Esophagus muscularis mucosa (tissue), 4 donors: ENCODE results near the gene SLC20A1. TPM values are rescaled to one million over a fixed set of nuclear protein-coding genes. Genes with fewer than 3 reads are reported as not detected.

ENCODE experiments used
- DNase-seq: peaks from one replicate; pipeline ENCODE4 v3.0.0-alpha.2; 2017; ENCODE audit errors: extremely low spot score
- H3K27ac ChIP-seq, 4 donors: fragments of 200-600 bp; sonication (generic); replicated peaks in 1 of 4; 1 replicate in 3 of 4; 2 replicates in 1 of 4; pipeline ENCODE4 v1.5.1; 2016 to 2019; ENCODE audit warnings: mild to moderate bottlenecking in 1 of 4
- H3K27me3 ChIP-seq, 4 donors: fragments of 200-600 bp; sonication (generic); one replicate each; pipeline versions ENCODE4 v1.5.1 to v1.6.0; 2016 to 2019
- H3K36me3 ChIP-seq, 4 donors: fragments of 200-600 bp; sonication (generic); one replicate each; pipeline ENCODE4 v1.5.1; 2016 to 2019
- H3K4me1 ChIP-seq, 4 donors: fragments of 200-600 bp; sonication (generic); one replicate each; pipeline ENCODE4 v1.5.1; 2016 to 2019
- H3K4me3 ChIP-seq, 4 donors: fragments of 200-600 bp; sonication (generic); 1 replicate in 2 of 4; 2 replicates in 2 of 4; pipeline ENCODE4 v1.5.1; 2016 to 2019; ENCODE audit warnings: mild to moderate bottlenecking in 4 of 4, moderate library complexity in 1 of 4
- H3K9me3 ChIP-seq, 4 donors: fragments of 200-600 bp; sonication (generic); 1 replicate in 3 of 4; 2 replicates in 1 of 4; pipeline ENCODE4 v1.5.1; 2016 to 2019
- EP300 ChIP-seq: sonication (generic); formaldehyde crosslinking; IDR thresholded peaks from one replicate; pipeline ENCODE4 v1.6.1; 2017; ENCODE audit warnings: antibody characterized with exemption
- POLR2A ChIP-seq: fragments of 450-650 bp; IDR thresholded peaks from one replicate; pipeline ENCODE4 v1.6.1; 2017; ENCODE audit warnings: antibody characterized with exemption, moderate library complexity, mild to moderate bottlenecking, low read depth
- POLR2AphosphoS5 ChIP-seq, 2 donors: sonication (generic); formaldehyde crosslinking; IDR thresholded peaks; one replicate each; pipeline ENCODE4 v1.6.1; 2017; ENCODE audit warnings: antibody characterized with exemption in 2 of 2
- WGBS: methylation state at CpG from one replicate; pipeline ENCODE4 v1.1.5; 2018; 5-methylcytosine and 5-hydroxymethylcytosine counted together
- intact Hi-C: fragments of 100-400 bp; cut with DNase I; formaldehyde crosslinking; loops from one replicate; pipeline ENCODE4 v1.15.1; 2023
- total RNA-seq, 4 donors: library from RNA; depleted of rRNA; stranded (reverse); fragments of >200 nt; gene quantifications; one replicate each; pipeline versions ENCODE4 v1.1.0 to v1.2.1, GENCODE V29; 2016
- TF ChIP-seq, protein P1 (sequence below), 3 experiments: fragments of 200-600 bp in 2 of 3; fragments of 450-650 bp in 1 of 3; sonication (generic) in 2 of 3; IDR thresholded peaks; one replicate each; pipeline ENCODE4 v1.5.1; 2017 to 2019; ENCODE audit warnings: antibody characterized with exemption in 3 of 3, mild to moderate bottlenecking in 2 of 3, moderate library complexity in 1 of 3

Gene SLC20A1
- total RNA-seq, 4 donors from 2014 or later, result 12.0 to 34.1 (median 14.9) TPM

DNA sequence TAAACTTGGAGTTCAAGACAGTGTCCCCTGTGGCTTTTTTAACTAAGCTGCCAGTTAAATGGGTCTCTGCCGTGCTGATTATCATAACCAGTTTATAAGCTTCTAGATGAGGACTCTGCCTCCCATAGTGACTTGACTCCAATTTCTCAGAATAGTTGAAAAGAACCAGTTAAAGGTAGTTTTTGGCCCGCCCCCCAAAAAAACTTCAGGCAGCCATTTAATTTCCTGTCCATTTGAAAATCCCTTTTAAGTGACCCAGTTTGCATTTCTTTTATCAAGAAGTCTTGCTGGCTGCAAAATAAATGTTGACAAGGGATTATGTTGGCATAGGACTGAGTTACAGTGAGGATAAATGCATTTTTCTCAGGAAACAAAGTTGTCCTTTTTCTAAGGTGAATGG is 2.3 kb downstream of the SLC20A1 start:
- TF ChIP-seq POLR2AphosphoS5 (IDR thresholded peaks at IDR 0.05) (no peak), POLR2A (no peak), EP300 (no peak)
- TF ChIP-seq, protein P1, sequence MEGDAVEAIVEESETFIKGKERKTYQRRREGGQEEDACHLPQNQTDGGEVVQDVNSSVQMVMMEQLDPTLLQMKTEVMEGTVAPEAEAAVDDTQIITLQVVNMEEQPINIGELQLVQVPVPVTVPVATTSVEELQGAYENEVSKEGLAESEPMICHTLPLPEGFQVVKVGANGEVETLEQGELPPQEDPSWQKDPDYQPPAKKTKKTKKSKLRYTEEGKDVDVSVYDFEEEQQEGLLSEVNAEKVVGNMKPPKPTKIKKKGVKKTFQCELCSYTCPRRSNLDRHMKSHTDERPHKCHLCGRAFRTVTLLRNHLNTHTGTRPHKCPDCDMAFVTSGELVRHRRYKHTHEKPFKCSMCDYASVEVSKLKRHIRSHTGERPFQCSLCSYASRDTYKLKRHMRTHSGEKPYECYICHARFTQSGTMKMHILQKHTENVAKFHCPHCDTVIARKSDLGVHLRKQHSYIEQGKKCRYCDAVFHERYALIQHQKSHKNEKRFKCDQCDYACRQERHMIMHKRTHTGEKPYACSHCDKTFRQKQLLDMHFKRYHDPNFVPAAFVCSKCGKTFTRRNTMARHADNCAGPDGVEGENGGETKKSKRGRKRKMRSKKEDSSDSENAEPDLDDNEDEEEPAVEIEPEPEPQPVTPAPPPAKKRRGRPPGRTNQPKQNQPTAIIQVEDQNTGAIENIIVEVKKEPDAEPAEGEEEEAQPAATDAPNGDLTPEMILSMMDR (IDR thresholded peaks at IDR 0.05), result no peak
- peaks cover 40 to 52% (median 47%) of the 10 kb centered on the region in 4 donors for H3K4me1 ChIP-seq
- no peaks in the 10 kb centered on the region for H3K27me3 ChIP-seq
- intact Hi-C loops, result loop anchor here (5.0 kb wide), 1 partner anchor 46 kb away; no protein-coding TSS in a partner anchor
- no peak overlapping the region for H3K4me3 ChIP-seq
- no peak for DNase-seq
- H3K36me3 ChIP-seq, result peaks cover 5 to 57% (median 42%) of the 10 kb centered on the region in 4 donors
- WGBS, result 63% methylated on average over 2 of the region's 2 CpGs
- H3K9me3 ChIP-seq, result no peaks in the 10 kb centered on the region
- H3K27ac ChIP-seq, result no peak overlapping the region

DNA sequence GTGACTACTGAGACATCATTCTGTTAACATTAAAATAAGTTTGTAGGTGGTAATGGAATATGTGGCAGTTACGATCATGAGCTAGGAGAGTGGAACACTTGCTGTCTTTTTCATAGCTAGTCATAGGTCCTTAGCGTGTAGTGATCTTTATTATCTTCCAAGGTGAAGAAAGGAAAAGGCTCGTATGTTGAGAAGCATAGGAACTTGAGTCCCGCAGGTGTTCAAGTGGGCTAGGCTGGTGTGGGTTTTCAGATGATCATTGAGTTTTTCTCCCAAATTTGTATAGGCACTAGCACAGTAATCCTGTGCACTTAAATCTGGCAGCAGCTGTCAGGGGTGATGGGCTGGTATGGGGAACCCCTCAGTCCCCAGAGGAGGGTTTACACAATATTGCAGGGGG is 10.9 kb downstream of the SLC20A1 start:
- no peak overlapping the region for H3K27ac ChIP-seq
- no peak for DNase-seq
- intact Hi-C loops, result no loop called here
- 88% methylated on average over 4 of the region's 4 CpGs for WGBS
- H3K4me3 ChIP-seq, result no peak overlapping the region
- H3K9me3 ChIP-seq, result no peaks in the 10 kb centered on the region
- no peaks in the 10 kb centered on the region for H3K27me3 ChIP-seq
- H3K36me3 ChIP-seq, result peaks cover 21 to 100% (median 94%) of the 10 kb centered on the region in 4 donors
- TF ChIP-seq POLR2AphosphoS5 (IDR thresholded peaks at IDR 0.05), result no peak
- TF ChIP-seq, protein P1 (IDR thresholded peaks at IDR 0.05), result no peak
- no peak for TF ChIP-seq POLR2A
- TF ChIP-seq EP300, result no peak
- H3K4me1 ChIP-seq, result peaks cover 0 to 5% (median 3%) of the 10 kb centered on the region in 4 donors

DNA sequence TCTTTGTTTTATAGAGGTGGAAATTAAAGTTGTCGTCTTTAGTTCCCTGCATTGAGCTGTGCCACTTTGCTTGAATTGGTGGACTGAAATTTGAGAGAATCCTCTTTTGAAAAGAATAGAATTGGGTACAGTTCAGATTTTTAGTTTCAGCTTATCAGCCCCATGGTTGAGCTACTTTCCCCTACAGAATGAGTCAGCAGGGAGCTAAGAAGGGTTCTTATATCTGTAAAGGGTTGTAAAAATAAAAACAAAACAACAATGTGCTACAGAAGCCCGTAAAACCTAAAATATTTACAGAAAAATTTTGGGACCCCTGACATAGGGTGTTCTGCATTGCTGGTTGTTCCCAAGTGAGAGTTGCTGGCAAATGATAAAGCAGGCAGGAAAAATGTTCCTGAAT is 12.6 kb downstream of the SLC20A1 start:
- H3K27ac ChIP-seq, result no peak overlapping the region
- H3K36me3 ChIP-seq, result peaks cover 26 to 100% (median 93%) of the 10 kb centered on the region in 4 donors
- TF ChIP-seq EP300 (no peak), POLR2AphosphoS5 (IDR thresholded peaks at IDR 0.05) (no peak), POLR2A (no peak)
- TF ChIP-seq, protein P1 (IDR thresholded peaks at IDR 0.05), result no peak
- intact Hi-C loops, result no loop called here
- DNase-seq, result no peak
- 84% methylated on average over 2 of the region's 2 CpGs for WGBS
- no peak overlapping the region for H3K4me3 ChIP-seq
- no peaks in the 10 kb centered on the region for H3K27me3 ChIP-seq
- H3K4me1 ChIP-seq, result peaks cover 0 to 6% (median 2%) of the 10 kb centered on the region in 4 donors
- H3K9me3 ChIP-seq, result no peaks in the 10 kb centered on the region

DNA sequence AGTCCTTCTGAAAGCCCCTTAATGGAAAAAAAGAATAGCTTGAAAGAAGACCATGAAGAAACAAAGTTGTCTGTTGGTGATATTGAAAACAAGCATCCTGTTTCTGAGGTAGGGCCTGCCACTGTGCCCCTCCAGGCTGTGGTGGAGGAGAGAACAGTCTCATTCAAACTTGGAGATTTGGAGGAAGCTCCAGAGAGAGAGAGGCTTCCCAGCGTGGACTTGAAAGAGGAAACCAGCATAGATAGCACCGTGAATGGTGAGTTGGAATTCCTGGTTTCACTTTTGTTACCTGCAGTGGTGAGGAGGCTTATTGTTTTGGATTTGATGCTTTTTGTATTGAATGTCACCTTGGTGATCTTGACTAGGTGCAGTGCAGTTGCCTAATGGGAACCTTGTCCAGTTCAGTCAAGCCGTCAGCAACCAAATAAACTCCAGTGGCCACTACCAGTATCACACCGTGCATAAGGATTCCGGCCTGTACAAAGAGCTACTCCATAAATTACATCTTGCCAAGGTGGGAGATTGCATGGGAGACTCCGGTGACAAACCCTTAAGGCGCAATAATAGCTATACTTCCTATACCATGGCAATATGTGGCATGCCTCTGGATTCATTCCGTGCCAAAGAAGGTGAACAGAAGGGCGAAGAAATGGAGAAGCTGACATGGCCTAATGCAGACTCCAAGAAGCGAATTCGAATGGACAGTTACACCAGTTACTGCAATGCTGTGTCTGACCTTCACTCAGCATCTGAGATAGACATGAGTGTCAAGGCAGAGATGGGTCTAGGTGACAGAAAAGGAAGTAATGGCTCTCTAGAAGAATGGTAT is 13.3 kb downstream of the SLC20A1 start:
- intact Hi-C loops, result no loop called here
- Histone ChIP-seq H3K4me1 (peaks cover 0 to 6% (median 2%) of the 10 kb centered on the region in 4 donors), H3K27me3 (no peaks in the 10 kb centered on the region), H3K36me3 (peaks cover 19 to 100% (median 93%) of the 10 kb centered on the region in 4 donors), H3K9me3 (no peaks in the 10 kb centered on the region), H3K27ac (no peak overlapping the region), H3K4me3 (no peak overlapping the region)
- TF ChIP-seq, protein P1 (IDR thresholded peaks at IDR 0.05), result no peak
- TF ChIP-seq EP300 (no peak), POLR2A (no peak), POLR2AphosphoS5 (IDR thresholded peaks at IDR 0.05) (no peak)
- no peak for DNase-seq
- 91% methylated on average over 11 of the region's 11 CpGs for WGBS
